Raji (cell line): ENCODE measurements around the gene KLHL21.
A peak's percentile ranks its signal among the peaks of the same experiment; 100 is the strongest.

Experiments
- POLR2A ChIP-seq: IDR thresholded peaks from 2 replicates; pipeline ENCODE4 v1.6.1; 2011; ENCODE audit warnings: low read depth, low read length, control low read depth; ENCODE audit not compliant: insufficient read depth

The KLHL21 gene

DNA sequence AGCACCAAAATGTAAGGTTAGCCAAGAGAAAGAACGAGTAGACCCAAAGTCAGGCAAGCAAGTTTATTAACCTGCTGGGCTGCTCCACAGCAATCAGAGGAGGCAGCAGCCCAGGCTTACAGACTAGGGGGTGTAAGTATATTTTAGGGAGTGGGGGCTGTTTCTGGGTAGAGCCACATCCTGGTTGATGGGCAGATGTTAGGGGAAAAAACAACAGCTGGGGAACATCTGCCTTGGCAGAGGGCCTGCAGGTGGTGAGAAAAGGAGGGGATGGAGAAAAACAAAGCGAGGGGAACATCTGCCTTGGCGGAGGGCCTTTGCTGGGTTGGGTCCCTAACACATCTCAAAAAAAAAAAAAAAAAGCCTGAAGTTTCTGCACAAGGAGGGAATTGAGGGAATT, 32.6 kb downstream of the KLHL21 start:
- TF ChIP-seq POLR2A, result no peak

DNA sequence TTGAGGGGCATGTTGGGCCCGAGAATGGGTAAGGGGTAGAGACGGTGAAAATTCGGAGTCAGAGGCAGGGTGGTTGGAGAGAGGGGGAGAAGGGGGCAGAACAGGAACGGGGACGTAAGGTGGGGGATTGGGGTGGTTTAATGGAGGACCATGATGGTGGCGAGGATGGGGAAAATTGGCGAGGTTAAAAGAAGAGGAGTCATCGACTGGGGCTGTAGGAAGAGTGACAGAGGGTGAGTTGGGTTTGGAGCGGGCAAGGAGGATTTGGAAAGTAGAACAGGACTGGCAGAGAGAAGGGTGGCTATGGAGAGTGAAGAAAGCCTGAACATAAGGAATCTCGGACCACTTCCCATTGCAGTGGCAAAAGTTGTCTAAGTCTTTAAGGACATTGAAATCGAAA, 33.6 kb downstream of the KLHL21 start:
- TF ChIP-seq POLR2A, result no peak

DNA sequence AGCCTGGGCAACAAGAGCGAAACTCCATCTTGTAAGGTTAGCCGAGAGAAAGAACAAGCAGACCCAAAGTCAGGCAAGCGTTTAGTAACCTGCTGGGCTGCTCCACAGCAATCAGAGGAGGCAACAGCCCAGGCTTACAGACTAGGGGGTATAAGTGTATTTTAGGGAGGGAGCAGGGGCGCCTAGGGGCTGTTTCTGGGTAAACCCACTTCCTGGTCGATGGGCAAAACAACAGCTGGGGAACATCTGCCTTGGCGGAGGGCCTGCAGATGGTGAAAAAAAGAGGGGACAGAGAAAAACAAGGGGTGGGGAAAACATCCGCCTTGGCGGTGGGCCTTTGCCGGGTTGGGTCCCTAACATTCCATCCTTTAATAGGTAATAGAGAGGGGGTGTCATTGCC, 42.4 kb downstream of the KLHL21 start:
- no peak for TF ChIP-seq POLR2A

DNA sequence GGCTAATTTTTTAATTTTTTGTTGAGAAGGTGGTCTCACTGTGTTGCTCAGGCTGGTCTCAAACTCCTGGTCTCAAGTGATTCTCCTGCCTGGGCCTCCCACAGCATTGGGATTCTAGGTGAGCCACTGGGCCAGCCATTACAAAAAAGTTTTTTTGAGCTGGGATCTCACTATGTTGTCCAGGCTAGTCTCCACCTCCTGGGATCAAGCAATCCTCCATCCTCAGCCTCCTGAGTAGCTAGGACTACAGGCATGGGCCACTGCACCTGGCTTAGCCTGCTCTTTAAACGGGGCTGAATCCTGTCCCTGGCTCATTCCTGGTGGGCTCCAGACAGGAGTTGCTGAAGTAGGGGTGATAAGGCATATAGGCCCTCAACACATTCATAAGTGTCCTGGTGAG, 45.1 kb downstream of the KLHL21 start:
- TF ChIP-seq POLR2A, result no peak

DNA sequence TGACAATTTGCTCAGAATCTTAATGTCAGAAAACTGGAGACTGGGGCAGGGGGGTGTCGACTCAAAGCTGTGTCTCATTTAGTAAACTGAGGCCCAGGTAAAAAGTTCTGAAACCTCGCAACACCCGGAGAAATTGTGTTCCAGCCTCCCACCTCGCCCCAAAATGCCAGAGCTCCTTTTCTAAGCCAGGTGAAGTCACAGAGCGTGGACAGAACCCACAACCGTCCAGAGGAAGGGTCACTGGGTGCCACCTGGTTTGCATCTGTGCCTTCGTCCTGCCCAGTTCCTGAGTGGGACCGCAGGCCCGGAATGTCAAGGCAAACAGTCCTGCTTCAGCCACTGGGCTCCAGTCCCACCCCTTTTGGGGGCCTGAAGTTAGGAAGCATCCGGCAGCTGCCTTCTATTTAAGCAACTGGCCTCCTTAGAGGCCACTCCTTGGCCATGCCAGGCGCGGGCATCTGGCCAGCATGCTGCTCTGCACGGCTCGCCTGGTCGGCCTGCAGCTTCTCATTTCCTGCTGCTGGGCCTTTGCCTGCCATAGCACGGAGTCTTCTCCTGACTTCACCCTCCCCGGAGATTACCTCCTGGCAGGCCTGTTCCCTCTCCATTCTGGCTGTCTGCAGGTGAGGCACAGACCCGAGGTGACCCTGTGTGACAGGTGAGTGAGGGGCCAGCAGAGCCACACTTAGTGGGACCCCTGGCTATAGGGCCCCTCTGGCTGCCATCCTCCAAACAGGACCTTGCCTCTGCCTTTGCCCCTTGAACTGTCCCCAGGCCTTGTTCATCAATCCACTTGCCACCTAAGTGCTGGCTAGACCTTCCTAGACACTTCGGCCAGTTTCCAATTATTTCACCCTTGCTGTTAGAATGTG, 47.5 kb downstream of the KLHL21 start, which contains the start of gene TAS1R1:
Gene TAS1R1 (plus strand): TSS at position 401 of the 872 bp plus-strand sequence. CDS start 67 bp downstream, at position 468.
- TF ChIP-seq POLR2A, result no peak

DNA sequence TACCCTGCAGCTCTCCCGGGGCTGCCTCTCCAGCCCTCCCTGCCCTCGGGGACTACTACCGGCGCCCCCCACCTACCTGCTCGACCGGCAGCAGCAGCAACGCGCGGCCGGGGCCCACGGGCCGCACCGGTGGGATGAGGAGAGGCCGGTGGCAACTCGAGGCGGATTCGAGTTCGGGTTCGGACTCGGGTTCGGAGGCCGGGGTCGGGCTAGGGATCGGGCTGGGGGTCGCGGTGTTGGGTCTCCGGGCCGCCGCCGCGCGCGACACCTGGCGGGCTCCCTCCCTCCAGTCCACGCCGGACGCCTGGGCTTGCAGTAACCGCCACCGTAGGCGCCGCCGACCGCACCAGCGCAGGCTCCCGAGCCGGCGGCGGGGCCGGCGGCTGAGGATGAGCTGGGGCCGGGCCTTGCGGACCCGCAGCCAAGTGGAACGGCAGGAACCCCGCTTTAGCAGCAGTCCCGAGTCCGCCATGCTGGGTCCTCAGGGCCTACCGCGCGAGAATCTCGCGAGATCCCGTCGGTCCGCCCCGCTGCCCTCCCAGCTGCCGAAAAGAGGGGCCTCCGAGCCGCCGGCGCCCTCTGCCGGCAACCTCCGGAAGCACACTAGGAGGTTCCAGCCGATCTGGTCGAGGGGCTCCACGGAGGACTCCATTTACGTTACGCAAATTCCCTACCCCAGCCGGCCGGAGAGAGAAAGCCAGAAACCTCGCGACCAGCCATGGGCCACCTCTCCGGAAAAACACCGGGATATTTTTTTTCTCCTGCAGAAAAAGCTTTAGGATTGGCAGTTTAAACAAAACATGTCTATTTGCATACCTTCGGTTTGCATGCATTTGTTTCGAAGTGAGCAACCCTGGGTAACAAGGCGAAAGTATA, 48.4 kb downstream of the KLHL21 start, which contains the start of gene NOL9:
Gene NOL9 (minus strand): TSS at position 483 of the 876 bp plus-strand sequence. CDS start 11 bp downstream, at position 472.
- peak; percentile 94 for TF ChIP-seq POLR2A

DNA sequence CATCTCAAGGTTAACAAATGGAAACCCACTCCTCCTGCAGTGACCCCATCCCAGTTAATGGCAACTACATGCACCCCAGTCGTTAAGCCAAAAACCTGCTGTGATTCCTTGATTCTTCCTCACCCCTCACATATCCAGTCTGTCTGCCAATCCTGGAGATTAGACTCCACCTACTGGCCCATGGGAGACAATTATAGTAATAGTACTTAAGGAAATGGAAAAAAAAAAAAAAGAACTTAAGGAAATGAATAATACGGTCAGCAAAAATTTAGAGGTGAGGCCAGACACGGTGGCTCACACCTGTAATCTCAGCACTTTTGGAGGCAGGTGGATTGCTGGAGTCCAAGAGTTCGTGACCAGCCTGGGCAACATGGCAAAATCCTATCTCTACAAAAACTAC, 55.4 kb downstream of the KLHL21 start:
- no peak for TF ChIP-seq POLR2A

DNA sequence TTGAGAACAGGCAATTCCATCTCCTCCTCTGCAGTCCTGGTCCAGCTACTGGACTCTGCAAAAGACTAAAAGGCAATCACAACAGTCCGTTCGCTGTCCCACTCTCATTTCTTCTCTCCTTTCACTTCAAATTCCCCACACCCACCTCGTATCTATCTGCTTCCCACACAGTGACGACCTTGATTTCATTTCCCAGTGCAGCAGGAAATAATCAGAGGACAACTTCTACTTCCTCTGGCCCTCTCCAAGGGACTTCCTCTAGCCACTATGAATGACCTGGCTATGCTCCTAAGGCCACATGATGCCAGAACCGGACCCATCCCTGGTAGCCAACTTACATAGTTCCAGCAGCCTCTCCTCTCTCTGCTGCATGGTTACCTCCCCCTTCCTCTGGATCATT, 56.3 kb downstream of the KLHL21 start:
- TF ChIP-seq POLR2A, result no peak

DNA sequence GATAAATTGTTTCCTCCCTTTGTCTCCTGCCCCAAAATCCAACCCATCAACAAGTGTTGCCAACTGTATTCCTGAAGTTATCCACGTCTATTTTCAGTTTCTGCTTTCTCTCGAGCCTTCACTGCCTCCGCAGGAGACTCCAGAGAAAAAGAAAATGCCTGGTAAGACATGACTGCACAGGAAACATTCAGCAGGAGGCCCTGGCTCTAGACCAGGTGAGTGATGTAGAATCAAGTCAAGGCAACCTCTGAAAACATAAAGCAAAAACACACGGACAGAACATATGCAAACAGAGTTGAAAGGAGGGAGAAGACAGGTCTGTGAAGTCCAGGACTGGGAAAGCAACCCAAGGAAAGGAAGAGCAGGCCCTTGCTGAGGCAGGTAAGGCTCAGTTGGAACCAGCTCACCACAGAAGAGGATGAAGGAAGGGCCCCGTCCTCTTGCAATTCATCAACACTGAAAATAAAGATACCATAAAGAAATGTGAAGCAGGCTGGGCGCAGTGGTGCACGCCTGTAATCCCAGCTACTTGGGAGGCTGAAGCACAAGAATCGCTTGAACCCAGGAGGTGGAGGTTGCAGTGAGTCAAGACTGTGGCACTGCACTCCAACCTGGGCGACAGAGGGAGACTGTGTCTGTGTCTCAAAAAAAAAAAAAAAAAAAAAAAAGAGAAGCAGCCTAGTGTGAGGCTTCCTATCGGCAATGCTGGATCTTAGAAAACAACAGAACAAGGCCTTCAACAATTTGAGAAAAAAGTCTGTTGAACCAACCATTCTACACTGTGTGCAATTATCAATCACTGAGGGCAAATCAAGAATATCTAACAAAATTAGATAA, 57.2 kb downstream of the KLHL21 start:
- TF ChIP-seq POLR2A, result no peak

DNA sequence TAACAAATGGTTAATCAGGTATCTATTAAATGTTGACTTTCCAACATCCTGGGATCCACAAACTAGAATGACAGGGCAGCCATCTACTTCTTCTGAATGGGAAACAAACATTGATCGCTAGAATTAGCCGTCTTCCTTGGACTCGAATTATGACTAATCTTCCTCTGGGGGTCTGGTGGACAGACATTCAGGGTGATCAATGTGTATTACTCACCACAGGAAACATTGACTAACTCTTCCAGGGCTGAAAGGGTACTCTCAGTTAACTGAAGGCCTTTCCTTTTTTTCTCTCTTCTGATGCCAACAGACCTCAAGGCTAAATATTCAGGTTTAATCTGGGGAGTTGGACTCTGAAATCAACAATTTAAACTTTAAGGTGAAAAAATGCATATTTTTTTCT, 57.8 kb downstream of the KLHL21 start:
- TF ChIP-seq POLR2A, result no peak
